GM11168 (cell line): Measurements from ENCODE around the gene WNT8B.

ENCODE experiments used
- in situ Hi-C: fragments of 300-500 bp; cut with MboI; formaldehyde crosslinking; loops from one replicate; pipeline ENCODE4 v1.12.0; 2022; ENCODE audit warnings: low sequenced_read_pairs; ENCODE audit not compliant: unreplicated experiment

WNT8B gene

DNA sequence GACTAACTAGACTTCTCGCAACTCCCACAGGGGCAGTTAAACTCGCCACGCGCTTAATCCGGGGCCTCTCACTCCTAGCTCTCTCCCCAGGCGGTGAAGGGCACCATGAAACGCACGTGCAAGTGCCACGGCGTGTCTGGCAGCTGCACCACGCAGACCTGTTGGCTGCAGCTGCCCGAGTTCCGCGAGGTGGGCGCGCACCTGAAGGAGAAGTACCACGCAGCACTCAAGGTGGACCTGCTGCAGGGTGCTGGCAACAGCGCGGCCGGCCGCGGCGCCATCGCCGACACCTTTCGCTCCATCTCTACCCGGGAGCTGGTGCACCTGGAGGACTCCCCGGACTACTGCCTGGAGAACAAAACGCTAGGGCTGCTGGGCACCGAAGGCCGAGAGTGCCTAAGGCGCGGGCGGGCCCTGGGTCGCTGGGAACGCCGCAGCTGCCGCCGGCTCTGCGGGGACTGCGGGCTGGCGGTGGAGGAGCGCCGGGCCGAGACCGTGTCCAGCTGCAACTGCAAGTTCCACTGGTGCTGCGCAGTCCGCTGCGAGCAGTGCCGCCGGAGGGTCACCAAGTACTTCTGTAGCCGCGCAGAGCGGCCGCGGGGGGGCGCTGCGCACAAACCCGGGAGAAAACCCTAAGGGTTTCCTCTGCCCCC is 19.5 kb downstream of the WNT8B start:
- in situ Hi-C loops: no loop called here

DNA sequence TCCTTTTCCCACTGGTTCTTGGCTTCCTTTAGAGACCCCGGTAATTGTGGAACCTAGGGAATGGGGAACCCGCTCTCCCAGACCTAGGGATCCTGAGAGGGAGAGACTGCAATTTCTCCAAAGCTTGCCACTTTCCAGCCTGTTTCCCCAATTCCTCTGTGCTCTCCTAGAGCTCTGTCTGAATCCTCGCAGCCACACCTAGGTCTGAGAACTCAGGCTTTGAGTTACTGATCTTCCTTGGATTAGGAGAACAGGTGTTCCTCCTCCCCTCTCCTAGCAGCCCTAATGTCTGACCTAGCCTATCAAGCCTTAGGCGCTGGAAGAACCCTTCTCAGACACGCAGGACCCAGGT is 20.0 kb downstream of the WNT8B start:
- in situ Hi-C loops: no loop called here

DNA sequence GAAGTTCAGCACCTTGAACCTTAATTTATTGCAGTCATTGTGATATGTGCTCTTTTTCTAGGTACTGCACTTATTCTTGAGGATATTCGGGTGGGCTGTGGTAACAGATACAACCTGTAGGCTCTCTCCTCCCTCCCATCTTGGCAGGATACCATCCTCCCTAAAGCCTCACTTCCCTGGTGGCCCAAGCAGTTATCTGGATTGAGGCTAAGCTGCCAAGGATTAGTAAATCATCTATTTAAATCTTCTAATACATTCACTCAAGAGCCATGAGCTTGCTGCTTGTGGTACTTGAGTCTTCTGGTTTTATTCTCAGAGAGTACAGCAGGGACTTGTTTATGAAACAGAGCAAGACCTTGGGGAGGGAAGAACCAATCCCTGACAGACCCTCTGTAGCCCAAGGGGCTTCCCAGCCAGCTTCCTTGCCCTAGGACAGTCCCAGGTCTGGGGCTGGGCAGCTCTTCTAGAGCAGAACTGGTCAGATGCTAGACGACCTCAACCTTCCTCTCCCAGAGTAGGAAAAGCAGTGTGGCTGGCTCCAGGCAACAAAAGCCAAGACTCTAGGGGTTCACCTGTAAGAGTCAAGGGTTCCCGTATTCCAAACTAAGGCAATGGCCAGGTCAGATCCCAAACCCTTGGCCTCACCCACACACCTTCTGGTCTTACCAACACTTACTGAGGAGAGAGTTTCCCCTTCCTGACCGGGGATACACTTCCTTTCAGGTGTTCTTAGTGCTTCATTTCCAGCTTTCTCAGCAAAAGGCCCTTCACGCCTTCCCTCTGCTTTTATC is 21.3 kb downstream of the WNT8B start:
- in situ Hi-C loops: no loop called here

DNA sequence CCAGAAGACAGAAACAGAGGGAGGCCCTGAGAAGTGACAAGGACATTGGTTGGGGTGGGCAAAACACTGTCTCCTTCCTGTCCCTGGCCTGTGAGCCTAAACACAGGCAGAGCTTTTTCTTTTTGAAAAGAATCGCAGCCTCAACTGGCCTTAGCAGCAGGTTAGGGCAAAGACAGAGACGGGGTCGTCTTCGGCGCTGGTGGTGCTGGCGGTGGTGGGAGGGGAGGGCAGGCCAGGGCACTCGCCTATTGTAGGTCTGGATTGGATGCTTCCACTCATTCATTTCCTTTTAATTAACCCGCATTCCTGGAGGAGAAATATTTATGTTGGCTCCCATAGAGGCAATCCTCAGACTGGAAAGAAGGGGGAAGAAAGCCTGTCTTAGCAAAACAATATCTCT is 22.6 kb downstream of the WNT8B start:
- in situ Hi-C loops: no loop called here

DNA sequence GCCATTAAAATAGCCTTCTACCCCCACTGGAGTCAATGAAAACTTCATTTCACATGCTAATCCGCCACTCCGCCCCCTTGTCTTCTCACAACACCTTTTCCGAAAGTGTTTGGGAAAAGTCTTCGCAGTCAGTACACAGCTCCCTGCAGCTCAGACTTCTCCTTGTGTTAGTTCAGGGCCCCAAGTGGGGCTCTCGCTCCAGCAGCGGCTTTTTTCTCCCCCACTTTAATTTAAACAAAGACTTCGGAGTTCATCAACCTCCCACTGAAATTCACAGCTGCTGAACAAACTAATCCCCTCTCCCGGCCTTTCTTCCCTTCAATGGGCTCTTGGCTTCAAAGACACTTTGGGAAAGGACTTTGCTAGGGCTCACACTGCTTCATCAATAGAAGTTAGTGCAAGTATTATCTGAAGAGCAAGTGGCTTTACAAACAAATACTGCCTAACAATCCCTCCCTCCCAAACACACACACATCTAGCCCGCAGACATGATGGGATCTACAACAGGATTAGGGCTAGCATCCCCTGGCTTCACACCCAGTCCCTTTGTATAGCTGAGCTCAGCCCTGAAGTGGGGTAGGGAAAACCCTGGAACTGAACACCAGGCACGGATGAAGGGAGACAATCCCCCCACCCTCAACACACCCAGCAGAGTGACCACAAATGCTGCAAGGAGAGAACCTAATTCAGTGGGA is 23.1 kb downstream of the WNT8B start:
- in situ Hi-C loops: no loop called here

DNA sequence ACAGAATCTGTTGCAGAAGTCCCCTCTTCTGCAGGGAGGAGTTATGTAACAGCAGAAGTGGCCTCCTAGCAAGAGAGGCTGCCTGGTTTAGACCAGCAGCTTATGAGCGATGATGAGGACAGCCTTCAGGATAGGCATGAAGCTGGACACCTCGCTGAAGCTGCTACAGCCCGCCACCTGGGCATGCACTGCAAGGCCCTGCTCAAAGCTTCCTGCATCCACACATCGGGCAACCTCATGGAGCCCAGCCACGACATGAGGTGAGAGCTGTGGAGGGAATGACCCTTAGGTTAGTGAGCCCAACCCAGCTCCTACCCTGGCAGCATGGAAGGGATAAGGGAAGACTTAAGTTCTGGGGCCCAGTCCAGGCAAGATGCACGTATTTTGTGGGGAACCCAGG is 24.7 kb downstream of the WNT8B start:
- in situ Hi-C loops: no loop called here

DNA sequence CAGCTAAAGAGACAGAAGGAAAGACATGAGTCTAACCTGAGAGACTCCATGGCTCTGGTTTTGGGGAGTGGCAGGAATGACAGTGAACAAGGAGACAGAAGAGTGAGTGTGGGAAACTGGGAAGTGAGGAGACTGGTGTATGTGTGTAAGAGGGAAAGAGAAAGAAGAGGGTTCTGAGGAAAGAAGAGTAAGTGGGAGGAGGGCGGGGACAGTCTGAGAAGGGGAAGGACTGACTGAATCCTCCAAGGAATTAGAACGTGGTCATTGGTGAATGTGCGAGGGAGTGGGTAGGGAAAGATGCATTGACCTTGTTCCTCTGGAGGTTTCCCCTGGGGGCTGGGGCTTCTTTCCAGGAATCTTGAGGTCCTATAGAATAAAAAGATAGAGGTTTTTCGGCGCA is 26.6 kb downstream of the WNT8B start:
- in situ Hi-C loops: no loop called here

DNA sequence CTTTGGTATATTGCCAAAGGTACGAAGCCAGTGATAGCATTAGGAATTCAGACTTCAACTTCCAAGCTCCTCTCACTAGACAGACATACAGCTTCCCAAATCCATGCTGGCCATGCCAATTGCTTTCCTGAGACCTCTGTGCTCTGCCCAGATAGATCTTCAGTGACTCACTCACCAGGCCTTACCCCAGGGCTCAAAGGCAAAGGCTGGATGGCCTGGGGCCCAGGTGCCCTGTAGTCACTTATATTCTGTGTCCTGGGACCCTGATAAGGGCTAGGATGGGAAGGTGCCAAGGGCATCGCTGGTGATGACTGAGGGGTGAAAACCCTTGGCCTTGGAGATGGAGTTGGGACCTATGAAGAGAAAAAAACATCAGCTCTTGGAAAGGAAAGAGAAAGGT is 27.7 kb downstream of the WNT8B start:
- in situ Hi-C loops: no loop called here

DNA sequence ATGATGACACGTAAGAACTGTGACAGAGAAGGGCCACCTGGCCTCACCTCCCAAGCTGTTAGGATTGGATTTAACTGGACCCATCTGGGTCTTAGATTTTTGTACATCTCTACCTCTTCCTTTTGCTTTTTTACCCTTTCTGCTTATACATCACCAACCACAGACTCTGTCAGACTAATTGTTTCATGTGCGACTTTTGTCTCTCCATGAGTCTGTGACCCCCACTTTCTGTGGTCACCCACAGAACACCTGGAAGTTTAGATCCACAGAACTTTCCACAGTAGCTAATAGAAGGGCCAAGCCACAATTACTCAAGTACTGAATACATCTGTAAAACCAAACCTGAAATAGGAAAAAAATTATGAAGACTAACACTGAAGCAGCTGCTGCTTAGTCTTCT is 33.8 kb downstream of the WNT8B start:
- in situ Hi-C loops: no loop called here

DNA sequence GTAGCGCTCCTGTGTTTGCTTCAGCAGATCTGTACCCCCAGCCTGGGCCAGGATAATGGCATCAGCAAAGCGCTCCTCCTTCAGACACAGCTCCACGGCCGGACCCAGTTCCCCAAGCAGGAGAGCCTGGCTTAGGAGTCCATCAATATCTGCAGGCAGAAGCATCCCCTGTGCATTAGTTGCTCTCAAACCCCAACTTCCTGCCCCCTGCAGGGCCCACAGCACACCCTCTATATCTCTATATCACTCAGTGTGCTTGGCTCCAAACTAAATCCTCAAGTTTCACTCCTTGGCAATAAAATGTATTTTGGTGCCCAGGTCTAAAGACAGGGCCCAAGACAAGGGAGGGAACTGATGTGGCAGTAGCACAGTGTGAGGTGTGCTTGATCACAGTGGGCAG is 35.2 kb downstream of the WNT8B start:
- in situ Hi-C loops: no loop called here

DNA sequence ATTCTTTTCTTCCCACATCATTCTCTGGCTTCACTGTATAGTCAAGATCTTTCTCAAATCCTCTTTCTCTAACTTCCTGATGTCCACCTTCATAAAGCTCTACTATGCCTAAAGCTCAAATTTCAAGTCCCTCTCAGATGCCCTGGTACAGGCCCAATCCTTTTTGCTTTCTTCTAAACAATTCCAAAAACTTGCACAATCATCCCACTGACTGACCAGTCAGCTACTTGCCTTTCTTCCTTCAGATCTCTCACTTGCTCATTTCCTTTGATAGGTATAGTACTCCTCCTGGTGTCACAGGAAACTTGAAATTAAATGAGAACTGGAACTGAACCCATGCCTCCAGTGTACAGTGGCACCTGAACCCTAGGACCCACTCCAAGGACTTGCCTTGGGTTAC is 38.6 kb downstream of the WNT8B start:
- in situ Hi-C loops: loop anchor here (25.0 kb wide), 1 partner anchor 164 kb away; the partner anchor contains the start of genes PKD2L1 and SCD

DNA sequence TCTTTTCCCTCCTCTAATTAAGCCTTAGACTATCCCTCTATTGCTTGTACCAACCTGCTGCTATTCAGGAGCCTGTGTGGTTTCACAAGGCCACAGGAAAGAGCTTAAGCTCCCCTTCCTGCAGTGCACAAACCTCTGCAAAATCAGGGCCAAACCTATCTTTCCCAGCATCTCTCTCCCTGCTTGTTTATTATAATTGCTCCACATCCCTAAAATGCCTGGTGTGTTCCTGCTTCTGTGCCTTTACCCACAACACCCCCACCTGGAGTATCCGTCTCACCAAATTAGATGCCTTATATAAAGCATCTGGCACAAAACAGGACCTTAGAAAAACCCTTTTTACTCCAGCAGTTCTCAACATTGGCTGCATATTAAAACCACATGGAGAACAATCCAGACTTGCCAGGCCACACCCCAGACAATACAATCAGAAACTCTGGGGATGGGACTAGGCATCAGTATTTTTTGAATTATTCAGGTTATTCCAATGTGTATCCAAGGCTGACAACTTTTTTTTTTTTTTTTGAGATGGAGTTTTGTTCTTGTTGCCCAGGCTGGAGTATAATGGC is 40.2 kb downstream of the WNT8B start:
- in situ Hi-C loops: loop anchor here (25.0 kb wide), 1 partner anchor 166 kb away; the partner anchor contains the start of genes PKD2L1 and SCD

DNA sequence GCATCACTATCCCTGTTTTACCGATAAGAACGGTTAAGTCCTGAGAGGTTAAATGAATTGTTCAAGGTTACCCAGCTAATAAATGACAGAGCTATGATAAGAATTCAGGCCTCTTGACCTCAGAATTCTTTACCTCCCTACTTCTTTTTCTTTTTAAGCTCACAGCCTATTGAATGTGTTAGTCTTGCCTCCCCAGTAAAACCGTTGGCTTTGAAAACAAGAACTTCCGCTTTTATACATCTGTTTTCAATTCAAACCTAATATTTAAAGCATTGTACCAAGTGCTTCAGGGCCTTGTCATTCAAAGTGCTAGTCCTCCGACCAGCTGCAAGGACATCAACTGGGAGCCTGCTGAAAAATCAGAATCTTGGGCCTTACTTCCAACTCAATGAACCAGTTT is 41.3 kb downstream of the WNT8B start:
- in situ Hi-C loops: loop anchor here (25.0 kb wide), 1 partner anchor 167 kb away; the partner anchor contains the start of genes PKD2L1 and SCD

DNA sequence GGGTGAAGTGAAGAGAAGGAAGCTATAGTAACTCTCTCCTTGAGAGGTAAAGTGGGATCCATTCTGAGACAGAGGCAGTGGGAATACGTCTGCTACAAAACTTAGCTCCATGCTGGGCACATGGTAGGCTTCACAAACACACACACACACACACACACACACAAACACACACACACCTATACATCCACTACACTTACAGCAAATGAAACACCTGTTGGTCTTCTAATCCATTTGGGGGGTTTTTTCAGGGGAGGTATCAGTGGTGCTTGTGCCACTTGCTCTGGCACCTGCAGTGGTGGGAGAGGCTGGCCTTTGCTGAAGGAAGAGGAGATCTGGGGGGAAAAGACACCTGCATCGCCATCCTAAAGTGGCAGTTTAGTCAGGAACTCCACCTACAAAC is 42.4 kb downstream of the WNT8B start:
- in situ Hi-C loops: loop anchor here (25.0 kb wide), 1 partner anchor 168 kb away; the partner anchor contains the start of genes PKD2L1 and SCD

DNA sequence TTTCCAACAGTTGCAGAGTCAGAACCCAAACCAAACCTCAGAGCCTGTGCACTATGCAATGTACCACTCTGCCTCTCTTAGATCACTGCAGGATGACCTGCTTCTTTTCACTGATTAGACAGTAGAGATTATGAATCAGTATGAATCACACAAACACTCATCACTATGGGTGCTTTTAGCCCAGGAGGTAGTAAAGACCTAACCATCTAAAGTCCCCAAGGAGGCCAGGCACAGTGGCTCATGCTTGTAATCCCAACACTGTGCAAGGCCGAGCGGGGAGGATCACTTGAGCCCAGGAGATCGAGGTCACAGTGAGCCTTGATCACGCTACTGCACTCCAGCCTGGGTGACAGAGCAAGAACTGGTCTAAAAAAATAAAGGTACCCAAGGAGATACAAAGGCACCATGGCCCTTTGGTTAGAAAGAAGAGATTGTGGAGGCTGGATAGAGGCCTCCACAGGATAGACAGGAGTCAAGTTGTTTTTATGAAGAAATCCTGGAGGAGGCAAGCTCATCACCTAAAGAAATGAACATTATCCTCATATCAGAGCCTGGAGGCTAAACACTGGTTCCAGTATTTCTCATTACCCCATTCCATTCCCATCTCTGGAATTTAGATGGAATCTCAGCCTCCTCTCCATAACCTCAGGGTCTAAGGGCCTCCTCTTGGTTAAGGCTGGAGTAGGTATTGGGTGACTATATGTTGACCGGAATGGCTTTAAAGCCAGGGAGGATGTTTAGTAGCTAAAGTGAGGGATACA is 44.0 kb downstream of the WNT8B start:
- in situ Hi-C loops: loop anchor here (25.0 kb wide), 1 partner anchor 169 kb away; the partner anchor contains the start of genes PKD2L1 and SCD

DNA sequence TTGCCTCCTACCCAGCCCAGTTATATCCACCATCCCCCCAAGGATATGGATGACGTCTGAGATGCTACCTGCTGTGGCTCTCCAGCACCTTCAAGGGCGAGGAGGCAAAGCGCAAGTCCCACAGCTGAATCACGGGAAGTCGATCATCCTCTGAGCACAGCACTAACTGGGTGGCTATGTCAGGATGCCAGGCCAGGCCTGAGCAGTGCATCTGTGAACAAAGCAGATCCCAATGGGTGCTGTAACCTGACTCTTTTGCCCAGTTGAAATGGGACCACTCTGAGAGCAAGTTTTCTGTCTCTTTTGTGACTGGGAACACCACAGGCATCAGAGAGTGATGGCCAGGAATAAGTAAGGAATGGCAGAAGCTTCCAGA is 44.5 kb downstream of the WNT8B start:
- in situ Hi-C loops: loop anchor here (25.0 kb wide), 1 partner anchor 170 kb away; the partner anchor contains the start of genes PKD2L1 and SCD

DNA sequence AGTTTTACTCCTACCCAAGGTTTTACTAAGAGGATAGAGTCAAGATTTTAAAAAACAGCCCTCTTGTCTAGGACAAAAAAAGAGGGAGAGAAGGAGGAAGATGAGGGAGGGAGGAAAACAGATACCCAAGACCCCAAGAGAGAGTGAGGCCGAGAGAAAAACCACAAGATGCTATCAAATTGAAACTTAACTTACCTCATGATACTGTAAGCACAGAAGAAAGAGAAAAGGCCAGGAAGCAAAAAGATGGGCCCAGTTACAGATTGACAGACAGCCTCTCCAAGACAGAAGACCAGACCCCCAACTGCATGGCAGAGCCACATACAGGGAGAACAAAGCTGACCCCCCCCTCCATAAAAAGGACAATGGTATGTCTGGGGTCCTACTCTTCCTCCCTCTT is 45.5 kb downstream of the WNT8B start:
- in situ Hi-C loops: loop anchor here (25.0 kb wide), 1 partner anchor 171 kb away; the partner anchor contains the start of genes PKD2L1 and SCD

DNA sequence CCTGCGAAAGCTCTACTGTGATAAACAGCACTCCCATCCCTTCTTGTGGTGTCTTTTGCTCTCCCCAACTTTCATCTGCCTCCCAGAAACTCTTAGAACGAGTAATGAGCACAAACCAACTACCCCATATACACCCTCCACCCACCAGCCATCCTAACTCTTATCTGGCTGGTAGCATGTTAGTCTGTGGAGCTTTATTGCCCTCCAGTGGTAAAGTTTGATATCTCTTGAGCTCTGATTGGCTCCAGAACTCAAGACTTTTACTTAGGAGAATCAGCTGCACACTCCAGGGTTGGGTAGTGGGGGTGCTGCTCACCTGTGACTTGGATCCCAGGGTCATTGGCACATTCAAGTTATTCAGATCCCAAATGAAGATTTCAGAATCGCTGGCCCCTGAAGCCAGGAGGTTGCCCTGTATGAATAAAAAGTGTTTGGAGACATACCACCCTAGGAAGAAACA is 45.9 kb downstream of the WNT8B start:
- in situ Hi-C loops: loop anchor here (25.0 kb wide), 1 partner anchor 171 kb away; the partner anchor contains the start of genes PKD2L1 and SCD

DNA sequence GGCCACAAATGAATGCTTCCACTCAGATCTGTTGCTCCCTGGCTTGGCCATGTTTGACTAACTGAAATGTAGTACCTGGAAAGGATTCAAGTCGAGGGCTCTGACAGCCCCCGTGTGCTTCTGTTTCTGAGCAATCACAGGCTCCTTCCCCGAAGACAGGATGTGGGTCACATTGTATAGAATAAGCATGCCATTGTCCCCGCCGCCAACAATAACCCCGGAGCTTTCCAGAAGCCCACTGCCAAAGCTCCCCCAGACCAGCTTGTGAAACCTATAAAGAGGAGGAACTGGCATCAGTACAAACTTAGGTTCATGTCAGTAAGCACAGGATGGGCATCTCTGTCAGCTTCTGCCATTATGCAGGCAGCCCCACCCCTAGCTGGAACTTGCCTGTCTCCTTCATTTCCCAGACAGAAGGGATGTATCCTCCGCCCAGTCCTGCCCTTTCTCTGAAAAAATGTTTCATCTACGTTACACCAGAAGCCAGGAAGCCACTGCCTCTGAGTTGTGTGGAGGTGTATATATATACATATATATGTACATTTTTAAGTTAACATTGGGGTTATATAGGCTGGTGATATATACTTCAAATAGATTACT is 46.5 kb downstream of the WNT8B start:
- in situ Hi-C loops: loop anchor here (25.0 kb wide), 1 partner anchor 172 kb away; the partner anchor contains the start of genes PKD2L1 and SCD
